Fibroblast of lung (primary cell): ENCODE measurements around the gene KSR2.

Experiments
- EZH2 ChIP-seq: IDR thresholded peaks from 2 replicates; pipeline ENCODE4 v1.5.1; 2012; ENCODE audit warnings: low read length, control low read depth, mild to moderate bottlenecking; ENCODE audit errors: missing control alignments
- TF ChIP-seq, protein P1 (sequence below), 2 donors: IDR thresholded peaks in 1 of 2; conservative IDR thresholded peaks in 1 of 2; 1 replicate in 1 of 2; 2 replicates in 1 of 2; pipeline ENCODE4 v1.5.1; 2011 to 2012; ENCODE audit warnings: low read length in 2 of 2, control low read depth in 1 of 2, inconsistent platforms in 1 of 2, low read depth in 1 of 2, mild to moderate bottlenecking in 1 of 2

DNA sequence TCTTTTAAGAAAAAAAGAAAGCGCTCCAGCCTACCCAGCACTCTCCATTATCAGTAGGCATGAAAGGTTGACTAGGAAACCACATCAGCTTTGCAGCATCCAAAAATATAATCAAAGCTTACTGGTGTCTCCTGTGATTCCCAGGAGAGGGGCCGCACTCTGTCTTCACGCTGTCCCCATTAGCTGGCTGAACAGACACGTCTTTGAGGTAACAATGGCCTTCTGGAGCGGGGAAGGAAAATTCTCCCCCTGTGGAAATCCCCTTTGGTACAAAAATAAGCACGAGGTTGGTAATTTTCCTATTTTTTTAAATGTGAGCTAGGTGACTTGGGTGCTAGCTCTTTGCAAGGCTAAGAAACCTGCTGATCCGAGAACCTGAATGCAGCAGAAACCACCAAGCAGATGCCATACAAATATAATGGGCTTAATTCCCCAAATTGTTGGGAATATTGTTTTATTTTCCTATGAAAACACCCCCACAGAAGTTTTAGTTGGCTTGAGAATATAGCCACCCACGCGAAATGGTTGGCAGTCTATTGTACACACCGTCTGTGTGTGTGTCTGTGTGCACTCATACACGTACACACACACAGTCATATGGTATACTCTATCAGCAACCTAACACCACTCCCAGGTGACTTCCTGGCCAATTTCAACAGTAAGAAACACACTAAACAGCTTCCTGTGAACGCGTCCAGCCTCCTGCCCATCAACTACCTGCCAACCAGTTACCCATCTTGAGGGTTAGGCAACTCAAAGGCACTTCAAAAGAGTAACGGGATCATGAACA, 71.2 kb downstream of the KSR2 start:
- TF ChIP-seq, protein P1, sequence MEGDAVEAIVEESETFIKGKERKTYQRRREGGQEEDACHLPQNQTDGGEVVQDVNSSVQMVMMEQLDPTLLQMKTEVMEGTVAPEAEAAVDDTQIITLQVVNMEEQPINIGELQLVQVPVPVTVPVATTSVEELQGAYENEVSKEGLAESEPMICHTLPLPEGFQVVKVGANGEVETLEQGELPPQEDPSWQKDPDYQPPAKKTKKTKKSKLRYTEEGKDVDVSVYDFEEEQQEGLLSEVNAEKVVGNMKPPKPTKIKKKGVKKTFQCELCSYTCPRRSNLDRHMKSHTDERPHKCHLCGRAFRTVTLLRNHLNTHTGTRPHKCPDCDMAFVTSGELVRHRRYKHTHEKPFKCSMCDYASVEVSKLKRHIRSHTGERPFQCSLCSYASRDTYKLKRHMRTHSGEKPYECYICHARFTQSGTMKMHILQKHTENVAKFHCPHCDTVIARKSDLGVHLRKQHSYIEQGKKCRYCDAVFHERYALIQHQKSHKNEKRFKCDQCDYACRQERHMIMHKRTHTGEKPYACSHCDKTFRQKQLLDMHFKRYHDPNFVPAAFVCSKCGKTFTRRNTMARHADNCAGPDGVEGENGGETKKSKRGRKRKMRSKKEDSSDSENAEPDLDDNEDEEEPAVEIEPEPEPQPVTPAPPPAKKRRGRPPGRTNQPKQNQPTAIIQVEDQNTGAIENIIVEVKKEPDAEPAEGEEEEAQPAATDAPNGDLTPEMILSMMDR (conservative IDR thresholded peaks at IDR 0.05 in 1 of 2, IDR thresholded peaks at IDR 0.05 in 1 of 2; ENCODE audit: low read depth in 1 of 2, low read length in 2 of 2), result no peak
- no peak for TF ChIP-seq EZH2
